SK-N-MC (cell line): Measurements from ENCODE around the gene TTC32.

Source experiments
- EZH2 ChIP-seq: fragments of 200-600 bp; sonication (generic); IDR thresholded peaks from one replicate; pipeline ENCODE4 v1.6.1; 2017; ENCODE audit warnings: antibody characterized with exemption
- FOXP2 ChIP-seq: optimal IDR thresholded peaks from 2 replicates; pipeline ENCODE3; 2011; ENCODE audit warnings: mild to moderate bottlenecking, moderate library complexity; ENCODE audit not compliant: insufficient read depth; ENCODE audit errors: extremely low read length, control extremely low read depth
- POLR2AphosphoS5 ChIP-seq: IDR thresholded peaks from 2 replicates; pipeline ENCODE4 v1.6.1; 2012; ENCODE audit warnings: mild to moderate bottlenecking, low read depth, low read length, borderline replicate concordance

DNA sequence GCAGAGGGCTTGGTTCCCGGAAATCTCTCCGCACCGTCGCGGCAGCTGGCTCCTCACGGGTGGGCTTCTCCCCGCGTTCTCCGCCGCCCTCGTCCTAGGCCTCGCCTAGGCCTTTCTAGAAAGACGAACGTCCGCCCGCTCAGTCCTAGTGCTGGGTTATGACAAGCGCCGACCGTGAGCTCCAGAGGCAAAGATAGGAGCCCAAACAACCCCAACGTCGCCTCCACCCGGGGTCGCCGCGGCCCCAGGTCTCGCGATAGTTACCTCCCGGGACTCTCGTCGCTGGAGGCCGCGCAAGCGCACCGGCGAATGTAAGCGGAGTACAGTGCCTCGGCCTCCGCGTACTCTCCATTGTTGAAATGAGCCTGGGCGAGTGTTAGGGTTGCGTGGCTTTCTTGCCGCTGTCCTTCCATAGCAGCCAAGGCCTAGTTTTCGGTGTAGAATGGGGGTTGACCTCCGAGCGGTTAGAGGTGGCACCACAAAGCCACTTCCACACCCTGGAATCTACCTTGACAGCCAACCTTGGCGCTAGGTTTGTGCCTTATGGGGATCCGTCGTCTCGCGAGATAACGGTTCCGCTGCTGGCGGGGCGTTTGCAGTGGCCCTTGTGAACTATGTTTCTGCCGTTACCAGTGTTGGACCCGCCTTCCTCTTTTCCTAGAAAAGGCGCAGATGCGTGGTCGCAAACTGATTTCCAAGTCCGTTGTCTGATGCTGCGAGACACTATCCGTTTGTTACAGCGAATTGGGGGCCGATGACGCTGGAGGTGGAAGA is at the start of gene TTC32:
- TF ChIP-seq POLR2AphosphoS5: peak; percentile 91
- no peak for TF ChIP-seq EZH2
- TF ChIP-seq FOXP2: no peak
